ENCODE measurements around the gene MCRS1. TPM values are rescaled to one million over a fixed set of nuclear protein-coding genes. Genes with fewer than 3 reads are reported as not detected.
"Not testable (repeated sequence)": the region's sequence is repeated elsewhere in the genome, so short reads cannot be mapped to it uniquely, and the experiment has no call there.

The MCRS1 gene
- polyA plus RNA-seq, 12 donors, result 44.4 to 714 (median 55.0) TPM

- no peak for DNase-seq
Observed at GRCh38 chr12:49529414-49529813, 38.5 kb downstream of the MCRS1 start.

GRCh38 chr12:49527361-49528130 lies 40.4 kb downstream of the MCRS1 start:
- DNase-seq, result no peak

DNA sequence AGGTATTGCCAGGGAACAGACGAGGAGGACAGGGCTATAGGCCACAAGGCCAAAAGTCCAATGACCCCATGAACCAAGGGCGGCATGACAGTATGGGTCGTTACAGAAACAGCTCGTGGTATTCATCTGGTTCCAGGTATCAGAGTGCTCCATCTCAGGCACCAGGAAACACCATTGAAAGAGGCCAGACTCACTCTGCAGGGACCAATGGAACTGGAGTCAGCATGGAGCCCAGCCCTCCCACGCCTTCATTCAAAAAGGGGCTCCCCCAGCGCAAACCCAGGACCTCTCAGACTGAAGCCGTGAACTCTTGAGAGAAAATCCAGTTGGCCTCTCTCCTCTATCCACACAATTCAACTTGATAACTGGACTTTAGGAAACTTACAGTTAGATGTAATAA lies 42.0 kb downstream of the MCRS1 start:
- DNase-seq, result no peak

GRCh38 chr12:49524660-49525324 lies 43.1 kb downstream of the MCRS1 start:
- no peak for DNase-seq

DNA sequence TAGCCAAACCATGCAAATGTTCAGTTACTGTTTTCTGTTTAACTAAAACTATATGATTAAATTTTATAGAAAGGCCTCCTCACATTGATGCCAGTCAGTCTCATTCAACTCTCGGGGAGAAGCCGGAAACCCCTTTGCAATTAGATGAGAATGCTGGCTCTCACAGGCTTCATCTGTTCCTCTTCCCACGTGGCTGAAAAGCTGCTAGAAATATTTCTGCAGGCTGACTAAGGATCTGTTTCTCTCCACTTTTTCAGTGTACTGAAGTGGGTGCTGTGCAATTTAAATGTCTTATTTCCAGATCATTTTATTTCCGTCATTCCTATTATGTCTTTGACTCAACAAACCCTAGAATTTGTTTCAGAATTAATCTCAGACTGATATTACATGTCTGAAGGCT lies 46.6 kb downstream of the MCRS1 start:
- DNase-seq, result no peak

DNA sequence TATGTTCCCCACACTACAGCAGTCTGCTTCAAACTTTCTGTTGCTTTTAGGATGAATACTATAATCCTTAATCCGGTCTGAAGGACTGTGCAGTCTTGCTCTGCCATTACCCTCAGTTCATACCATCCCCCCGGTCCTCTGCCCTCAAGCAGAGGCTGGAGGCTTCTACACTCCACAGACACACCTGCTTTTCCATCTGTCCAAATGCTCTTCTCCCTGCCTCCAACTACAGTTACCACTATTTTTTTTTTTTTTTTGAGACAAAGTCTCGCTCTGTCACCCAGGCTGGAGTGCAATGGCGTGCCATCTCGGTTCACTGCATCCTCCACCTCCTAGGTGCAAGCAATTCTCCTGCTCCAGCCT lies 48.4 kb downstream of the MCRS1 start:
- DNase-seq, result no peak

- DNase-seq, result no peak
Observed at GRCh38 chr12:49518914-49519573, 48.9 kb downstream of the MCRS1 start.

DNA sequence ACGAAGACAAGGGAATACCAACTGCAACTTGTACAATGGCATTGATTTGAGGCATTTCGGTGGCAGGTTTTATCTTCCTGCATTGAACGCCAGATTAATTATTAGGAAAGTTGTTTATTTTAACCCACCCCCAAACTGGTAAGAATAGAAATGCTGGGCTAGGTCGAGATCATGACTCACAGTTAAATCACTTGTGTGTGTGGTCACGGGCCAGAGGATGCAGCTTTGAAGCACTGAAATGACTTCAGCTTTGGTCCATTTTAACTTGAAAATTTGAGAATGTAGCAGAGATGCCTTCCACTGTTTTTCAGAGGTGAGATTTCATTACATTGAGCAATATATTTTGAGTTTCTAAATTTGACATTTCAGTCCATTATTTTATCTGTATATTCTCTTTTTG lies 52.7 kb downstream of the MCRS1 start:
- no peak for DNase-seq

DNA sequence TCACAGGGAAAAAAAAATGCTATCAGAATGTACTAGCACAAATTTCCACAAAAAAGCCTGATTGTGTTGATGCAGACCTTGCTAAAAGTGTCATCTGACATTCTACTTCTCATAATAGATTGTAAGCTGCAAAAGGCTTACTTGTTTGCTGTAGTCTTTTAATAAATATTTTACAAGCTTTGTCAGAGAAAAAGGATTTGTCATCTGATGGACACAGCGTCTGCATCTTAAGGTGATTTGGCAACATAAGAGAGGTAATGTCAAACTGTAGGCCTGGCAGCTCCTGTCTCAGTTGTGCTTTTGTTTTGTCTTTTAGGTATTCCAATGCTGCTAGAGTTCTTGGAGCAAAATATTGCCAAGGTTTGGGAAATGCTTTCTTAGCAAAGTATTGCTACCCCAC lies 55.4 kb downstream of the MCRS1 start:
- DNase-seq, result no peak

- DNase-seq, result no peak
Observed at GRCh38 chr12:49511410-49511809, 56.5 kb downstream of the MCRS1 start.

- not testable (repeated sequence) for DNase-seq
Observed at GRCh38 chr12:49509681-49510080, 58.3 kb downstream of the MCRS1 start.

Other genes starting within 250 kb of the MCRS1 start
- 10 to 100 TPM in 8 of 12 donors, 1 to 10 TPM in 3, not detected in 1; 7.0 to 29.2 (median 12.3) TPM for gene TROAP, start 244.9 kb downstream of the MCRS1 start, polyA plus RNA-seq (ENCODE audit: insufficient read length in 12 of 12)
- gene C1QL4, start 231.0 kb downstream of the MCRS1 start, polyA plus RNA-seq (ENCODE audit: insufficient read length in 12 of 12), result under 1 TPM in 2 of 12 donors, not detected in 10; 0.08 to 0.10 TPM
- 1 to 10 TPM in 1 of 12 donors, under 1 TPM in 10, not detected in 1; 0.08 to 9.2 (median 0.15) TPM for gene DNAJC22, start 221.3 kb downstream of the MCRS1 start, polyA plus RNA-seq (ENCODE audit: insufficient read length in 12 of 12)
- gene SPATS2, start 200.7 kb downstream of the MCRS1 start, polyA plus RNA-seq (ENCODE audit: insufficient read length in 12 of 12), result 10 to 100 TPM in 11 of 12 donors, not detected in 1; 19.8 to 61.7 (median 32.7) TPM
- gene KCNH3, start 29.1 kb downstream of the MCRS1 start, polyA plus RNA-seq (ENCODE audit: insufficient read length in 12 of 12), result 1 to 10 TPM in 6 of 12 donors, under 1 TPM in 4, not detected in 2; 0.75 to 2.5 (median 1.2) TPM
- gene FAM186B, start 37.5 kb upstream of the MCRS1 start, polyA plus RNA-seq (ENCODE audit: insufficient read length in 12 of 12), result 1 to 10 TPM in 6 of 12 donors, under 1 TPM in 4, not detected in 2; 0.50 to 3.8 (median 1.4) TPM
- 10 to 100 TPM in 11 of 12 donors, not detected in 1; 10.3 to 42.6 (median 13.4) TPM for gene PRPF40B, start 55.4 kb upstream of the MCRS1 start, polyA plus RNA-seq (ENCODE audit: insufficient read length in 12 of 12)
- 100 to 1,000 TPM in 1 of 12 donors, 10 to 100 TPM in 11; 22.8 to 166 (median 28.1) TPM for gene FMNL3, start 139.3 kb upstream of the MCRS1 start, polyA plus RNA-seq (ENCODE audit: insufficient read length in 12 of 12)
- gene TMBIM6, start 173.4 kb upstream of the MCRS1 start, polyA plus RNA-seq (ENCODE audit: insufficient read length in 12 of 12), result 100 to 1,000 TPM; 244 to 709 (median 288) TPM

Measured in muscle of arm (tissue), 12 donors.